CD4-positive, alpha-beta T cell treated with Interleukin-10 for 1 hour (primary cell): ENCODE measurements around the gene HIPK1.
A peak's percentile ranks its signal among the peaks of the same experiment; 100 is the strongest.

Experiments used
- DNase-seq: peaks from one replicate; pipeline ENCODE4 v3.0.0-alpha.2; 2020

HIPK1 gene

GRCh38 chr1:113913887-113914664 lies 15.0 kb upstream of the HIPK1 start:
- no peak for DNase-seq

GRCh38 chr1:113916974-113917373 lies 12.2 kb upstream of the HIPK1 start:
- DNase-seq: no peak

DNA sequence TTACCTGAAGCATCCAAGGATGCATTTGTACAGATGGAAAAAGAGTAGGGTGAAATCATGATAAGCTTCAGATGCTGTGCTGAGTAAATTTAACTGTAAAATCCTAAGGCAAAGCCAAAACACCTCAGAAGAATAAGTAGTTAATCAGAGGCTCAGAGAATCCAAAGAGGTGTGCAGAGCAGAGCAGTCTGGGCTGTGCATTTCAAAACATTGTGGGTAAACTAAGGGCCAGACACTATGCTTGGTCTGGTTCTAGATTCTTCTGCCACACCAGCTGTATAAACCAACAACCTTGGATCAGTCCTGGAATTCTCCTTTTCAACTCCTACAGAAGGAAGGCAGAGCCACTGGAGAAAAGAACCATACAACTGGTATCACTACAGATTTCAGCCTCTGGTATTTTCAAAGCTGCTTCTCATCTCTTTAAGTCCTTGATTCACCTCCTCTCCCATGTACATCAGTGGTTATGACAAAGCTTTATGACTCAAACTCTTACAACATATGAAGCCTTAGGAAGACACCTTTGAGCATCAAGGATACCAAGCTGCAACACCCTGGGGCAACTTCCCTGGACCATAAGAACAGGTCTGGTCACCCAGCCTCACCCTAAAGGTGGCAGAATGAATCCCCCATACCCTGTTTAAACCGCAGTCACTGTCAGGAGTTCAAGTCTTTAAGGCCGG lies 11.6 kb upstream of the HIPK1 start:
- DNase-seq: no peak

DNA sequence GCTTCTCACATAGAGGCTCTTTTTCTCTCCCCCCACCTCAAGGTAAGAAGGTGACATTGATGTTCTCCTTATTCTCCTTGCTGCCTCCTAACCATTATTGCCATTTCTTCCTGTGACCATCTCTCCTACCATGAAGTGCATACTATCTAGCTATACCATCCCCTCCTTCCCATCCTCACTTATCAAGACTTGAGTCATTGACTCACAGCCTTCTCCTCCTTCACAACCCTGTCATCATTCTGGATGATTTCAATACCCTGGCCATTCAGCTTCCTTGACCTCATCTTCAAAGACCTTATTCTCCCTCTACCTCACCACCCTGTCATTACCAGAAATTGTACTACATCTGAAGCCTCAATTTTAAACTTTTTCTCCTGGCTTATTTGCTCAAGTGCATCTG lies 10.9 kb upstream of the HIPK1 start:
- no peak for DNase-seq

- DNase-seq: no peak
Measured at GRCh38 chr1:113922957-113923356, 6.2 kb upstream of the HIPK1 start.

DNA sequence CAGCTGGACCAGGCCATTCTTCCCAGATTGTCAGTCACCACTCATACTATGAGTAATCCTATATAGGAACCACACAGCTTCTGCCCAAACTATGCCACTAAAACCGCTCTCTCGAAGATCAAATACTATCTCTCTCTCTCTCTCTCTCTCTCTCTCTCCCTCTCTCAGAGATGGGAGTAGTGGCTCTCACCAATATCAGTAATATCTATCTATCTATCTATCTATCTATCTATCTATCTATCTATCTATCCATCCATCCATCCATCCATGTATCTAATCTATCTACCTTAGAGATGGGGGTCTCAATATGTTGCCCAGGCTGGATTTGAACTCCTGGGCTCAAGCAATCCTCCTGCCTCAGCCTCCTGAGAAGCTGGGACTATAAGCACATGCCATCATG lies 4.7 kb upstream of the HIPK1 start:
- DNase-seq: no peak

DNA sequence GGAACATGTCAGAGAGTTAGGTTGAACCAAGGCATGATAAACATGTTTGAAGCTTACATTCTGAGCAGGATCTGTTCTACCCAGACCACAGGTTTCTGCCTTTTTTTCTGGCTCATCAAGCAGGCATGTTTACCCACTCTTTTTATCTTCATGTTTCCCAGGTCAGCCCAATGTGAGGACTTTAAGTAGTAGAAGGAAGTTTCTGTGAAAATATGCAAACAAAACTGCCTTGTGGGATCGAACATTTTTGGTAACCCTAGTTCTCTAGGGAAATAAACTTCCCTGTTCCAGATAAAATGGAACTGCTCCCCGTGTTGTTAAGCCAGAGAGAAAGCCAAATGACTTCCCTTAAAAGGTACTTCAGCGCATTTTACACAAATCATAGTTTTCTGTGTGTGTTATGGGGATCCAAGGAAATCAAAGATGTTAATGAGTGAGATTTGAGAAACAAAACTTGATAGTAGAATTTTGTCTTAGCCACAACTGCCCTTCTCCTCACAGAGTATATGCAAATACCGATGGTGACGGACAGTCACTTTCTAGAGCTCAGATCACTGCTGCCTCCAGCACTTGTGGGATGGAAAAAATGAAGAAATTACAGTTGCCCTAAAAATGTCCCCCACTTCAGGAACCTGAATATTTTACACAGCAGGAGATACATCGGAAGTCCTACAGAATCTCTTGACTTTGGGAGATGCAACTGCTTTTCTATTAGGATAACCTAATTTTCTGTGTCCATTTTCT lies 765 bp upstream of the HIPK1 start:
- no peak for DNase-seq

DNA sequence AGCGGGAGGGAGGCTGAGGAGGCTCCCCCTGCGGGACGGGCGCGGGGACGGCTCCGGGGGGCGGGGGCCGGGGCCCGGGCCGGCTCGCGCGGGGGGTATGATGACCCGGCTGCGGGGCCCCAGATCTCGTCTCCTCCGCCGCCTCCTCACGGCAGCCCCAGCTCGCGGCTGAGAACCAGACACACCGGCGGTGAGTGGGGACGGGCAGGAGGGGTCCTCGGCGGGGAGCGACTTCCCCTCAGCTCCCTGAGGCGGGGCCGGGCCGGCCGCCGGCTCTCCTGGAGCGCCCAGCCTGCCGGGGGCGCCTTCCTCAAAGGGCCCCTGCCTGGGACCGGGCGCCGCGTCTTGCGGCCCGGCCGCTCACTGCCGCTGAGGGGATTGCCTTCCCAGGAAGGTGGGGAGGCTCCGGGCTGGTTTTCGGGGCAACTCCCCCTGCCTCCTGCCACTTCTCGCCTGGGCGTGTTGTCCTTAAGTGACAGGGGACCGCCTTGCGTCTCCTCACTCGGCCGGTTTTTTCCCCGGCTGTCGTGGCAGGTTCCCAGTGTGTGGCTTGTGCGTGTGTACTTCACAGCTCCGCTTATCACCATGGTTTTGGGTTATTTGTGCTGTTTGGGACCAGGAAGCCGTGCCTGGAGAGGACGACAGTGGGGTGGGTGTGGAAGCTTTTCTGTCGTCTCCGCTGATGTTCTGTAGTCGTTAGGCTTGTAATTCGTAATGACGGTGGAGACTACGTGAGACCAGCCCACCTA lies 800 bp downstream of the HIPK1 start:
- peak; percentile 84 for DNase-seq

DNA sequence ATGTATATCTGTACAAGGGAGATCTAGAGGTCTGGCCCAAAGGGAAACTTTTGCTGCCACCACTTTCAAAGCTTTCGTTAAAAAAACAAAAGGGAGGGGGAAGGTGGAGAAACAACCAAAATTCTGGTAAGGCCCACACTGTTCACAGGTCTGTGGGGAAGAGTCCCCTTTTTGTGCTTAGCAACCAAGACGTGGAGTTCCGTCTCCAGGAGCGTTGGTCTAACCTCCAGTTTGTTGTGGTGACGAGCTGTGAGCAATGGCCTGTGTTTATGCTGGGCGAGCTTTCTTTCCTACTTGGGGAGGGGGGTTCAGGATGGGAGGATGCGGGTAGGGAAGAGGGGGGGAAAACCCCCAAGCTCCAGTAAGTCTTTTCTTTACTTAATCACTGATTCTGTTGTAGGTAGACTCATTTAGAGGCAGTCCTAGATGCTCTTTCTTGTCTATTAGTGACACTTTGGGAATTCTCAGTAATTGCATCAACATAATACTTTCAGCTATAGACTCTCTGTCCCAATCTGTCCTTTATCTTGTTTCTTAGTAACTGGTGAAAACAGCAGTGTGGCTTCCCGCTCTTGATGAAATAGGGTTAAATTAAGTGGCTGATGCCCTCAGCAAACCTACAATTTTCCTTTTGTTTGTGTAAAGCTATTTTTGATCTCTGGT lies 1.5 kb downstream of the HIPK1 start:
- DNase-seq: peak; percentile 93

- peak; percentile 67 for DNase-seq
Measured at GRCh38 chr1:113931451-113931851, 2.3 kb downstream of the HIPK1 start.

DNA sequence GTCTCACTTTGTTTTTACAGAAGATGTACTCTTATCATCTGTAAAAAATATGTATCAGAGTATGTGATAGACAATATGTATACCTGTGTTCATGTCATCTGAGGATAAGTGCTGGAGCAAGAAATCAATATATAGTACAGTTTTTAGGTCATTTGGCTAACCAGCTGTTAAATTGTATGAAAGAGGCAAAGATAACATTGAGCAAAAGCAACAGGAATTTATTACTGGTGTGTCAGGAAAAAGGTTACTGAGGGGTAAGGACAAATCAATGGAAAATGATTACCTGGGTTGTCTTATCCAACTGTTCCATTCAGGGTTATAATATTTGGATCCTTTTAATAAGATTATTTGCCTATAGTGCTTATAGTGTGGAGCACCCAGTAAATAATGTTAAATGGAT lies 4.9 kb downstream of the HIPK1 start:
- DNase-seq: no peak

DNA sequence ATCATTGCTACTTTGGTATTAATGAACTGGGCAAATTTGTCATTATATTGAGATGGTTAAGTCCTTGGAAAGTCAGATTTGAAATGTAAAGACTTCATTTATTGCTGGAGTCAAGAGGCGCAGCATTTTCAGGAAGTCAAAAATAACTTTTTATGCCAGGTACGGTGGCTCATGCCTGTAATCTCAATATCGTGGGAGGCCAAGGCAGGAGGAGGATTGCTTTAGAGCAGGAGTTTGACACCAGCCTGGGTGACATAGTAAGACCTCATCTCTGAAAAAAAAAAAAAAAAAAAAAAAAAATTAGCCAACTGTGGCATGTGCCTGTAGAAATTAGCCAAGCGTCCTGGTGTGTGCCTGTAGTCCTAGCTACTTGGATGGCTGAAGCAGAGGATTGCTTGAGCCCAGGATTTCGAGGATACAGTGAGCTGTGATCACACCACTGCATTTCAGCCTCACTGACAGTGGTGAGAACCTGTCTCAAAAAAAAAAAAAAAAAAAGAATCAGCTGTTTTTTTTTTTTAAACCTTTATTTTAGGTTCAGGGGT lies 5.5 kb downstream of the HIPK1 start:
- DNase-seq: no peak

DNA sequence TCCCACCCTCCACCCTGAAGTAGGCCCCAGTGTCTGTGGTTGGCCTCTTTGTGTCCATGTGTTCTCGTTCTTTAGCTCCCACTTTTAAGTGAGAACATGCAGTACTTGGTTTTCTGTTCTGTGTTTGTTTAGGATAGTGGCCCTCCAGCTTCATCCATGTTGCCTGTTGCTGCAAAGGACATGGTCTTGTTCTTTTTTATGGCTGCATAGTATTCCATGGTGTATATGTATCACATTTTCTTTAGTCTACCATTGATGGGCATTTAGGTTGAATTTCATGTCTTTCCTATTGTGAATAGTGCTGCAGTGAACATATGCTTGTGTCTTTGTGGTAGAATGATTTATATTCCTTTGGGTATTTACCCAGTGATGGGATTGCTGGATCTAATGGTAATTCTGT lies 6.1 kb downstream of the HIPK1 start:
- no peak for DNase-seq

DNA sequence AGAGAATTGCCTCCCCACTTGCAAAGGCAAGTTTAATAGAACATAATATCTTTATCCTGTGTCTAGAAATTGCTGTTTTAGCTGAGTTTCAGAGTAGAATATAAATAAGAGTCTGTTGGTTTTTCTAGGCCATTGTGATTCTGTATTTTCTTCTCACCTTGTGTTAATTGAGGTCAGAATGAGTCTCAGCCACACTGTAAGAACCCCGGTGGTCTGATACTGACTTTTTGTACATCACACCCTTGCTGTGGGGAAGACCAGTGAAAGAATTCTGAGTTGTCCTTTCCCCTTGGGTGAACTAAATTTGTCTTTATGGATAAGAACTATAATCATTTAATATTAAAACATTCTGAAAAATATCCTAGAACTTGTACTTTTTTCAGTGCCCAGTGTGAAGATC lies 6.8 kb downstream of the HIPK1 start:
- DNase-seq: peak; percentile 34

- no peak for DNase-seq
Measured at GRCh38 chr1:113937146-113937545, 8.0 kb downstream of the HIPK1 start.

- DNase-seq: no peak
Measured at GRCh38 chr1:113938192-113938591, 9.1 kb downstream of the HIPK1 start.

GRCh38 chr1:113940365-113941244 lies 11.5 kb downstream of the HIPK1 start:
- peak; percentile 67 for DNase-seq

DNA sequence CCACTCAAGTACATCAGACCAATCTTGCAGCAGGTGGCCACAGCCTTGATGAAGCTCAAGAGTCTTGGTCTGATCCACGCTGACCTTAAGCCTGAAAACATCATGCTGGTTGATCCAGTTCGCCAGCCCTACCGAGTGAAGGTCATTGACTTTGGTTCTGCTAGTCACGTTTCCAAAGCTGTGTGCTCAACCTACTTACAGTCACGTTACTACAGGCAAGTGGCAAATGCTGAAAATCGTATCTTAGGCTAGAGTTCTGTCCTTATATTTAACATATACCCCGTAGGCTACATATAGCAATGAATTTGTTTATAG lies 12.1 kb downstream of the HIPK1 start:
- no peak for DNase-seq

DNA sequence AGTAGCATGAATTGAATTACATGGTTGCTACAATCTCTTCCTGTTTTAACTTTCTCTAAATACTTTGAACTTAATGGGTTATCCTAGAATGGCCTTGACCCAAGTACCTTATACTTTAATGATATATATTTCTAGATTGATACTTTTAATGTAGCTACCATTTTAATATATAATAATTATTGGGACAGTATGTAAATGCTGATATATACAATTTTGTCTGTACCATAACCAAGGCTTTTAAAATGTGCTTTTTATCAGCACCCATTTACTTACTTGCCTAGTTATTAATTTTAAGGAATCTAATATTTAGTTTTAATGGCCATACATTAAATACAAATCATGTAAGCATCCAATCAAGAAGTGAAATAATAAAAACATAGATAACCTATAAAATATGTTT lies 13.4 kb downstream of the HIPK1 start:
- no peak for DNase-seq

GRCh38 chr1:113943028-113943811 lies 14.1 kb downstream of the HIPK1 start:
- no peak for DNase-seq

- no peak for DNase-seq
Measured at GRCh38 chr1:113945329-113945728, 16.2 kb downstream of the HIPK1 start.
